GM12865 (cell line): ENCODE data around the gene NAT16.

Experiments used
- DNase-seq: peaks from one replicate; pipeline ENCODE4 v3.0.0; 2010; ENCODE audit warnings: low read depth
- H3K4me3 ChIP-seq: 2 replicates; pipeline ENCODE4 v1.5.1; 2011; ENCODE audit warnings: mild to moderate bottlenecking, low read depth, low read length, control low read depth
- TF ChIP-seq, protein P1 (sequence below): IDR thresholded peaks from 2 replicates; pipeline ENCODE4 v1.5.1; 2011; ENCODE audit warnings: low read length, control low read depth, low read depth, inconsistent platforms; ENCODE audit not compliant: insufficient read depth; ENCODE audit errors: missing control alignments

NAT16 gene

DNA sequence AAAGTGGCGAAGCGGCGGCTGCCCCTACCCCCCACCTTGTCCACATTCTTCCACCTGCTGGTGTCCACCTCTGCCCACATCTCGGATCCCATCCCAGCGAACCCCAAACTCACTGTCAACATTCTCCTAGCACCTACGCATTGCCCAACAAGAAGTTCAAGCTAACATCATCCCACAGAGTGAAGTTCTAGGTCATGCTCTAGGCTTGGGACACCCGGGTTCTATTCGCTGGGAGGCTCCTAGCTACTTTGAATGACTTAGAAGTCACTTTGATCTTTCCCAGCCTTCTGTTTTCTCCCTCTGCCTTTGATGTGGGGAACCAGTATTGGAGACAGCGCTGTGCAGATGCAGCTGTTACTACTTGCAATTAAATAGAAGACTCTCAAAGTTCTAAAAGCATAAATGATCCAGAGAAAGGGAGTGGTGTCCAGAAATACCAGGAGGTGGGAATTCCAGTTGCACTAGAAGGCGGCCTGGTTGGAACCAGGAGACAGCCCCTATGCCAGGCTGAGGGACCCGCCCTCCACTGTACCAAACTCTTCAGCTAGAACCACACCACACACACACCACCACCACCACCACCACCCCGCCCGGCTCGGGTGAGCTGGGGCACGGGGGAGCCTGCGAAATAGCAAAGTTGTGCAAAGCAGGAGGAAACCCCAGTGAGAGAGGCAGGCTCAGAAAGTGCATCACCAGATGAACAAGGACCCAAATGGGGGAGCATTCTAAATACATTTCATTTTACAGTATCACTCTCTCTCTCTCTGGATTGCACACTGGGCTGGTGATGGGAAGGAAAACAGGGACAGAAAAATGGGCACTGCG is 9.3 kb downstream of the NAT16 start:
- TF ChIP-seq, protein P1, sequence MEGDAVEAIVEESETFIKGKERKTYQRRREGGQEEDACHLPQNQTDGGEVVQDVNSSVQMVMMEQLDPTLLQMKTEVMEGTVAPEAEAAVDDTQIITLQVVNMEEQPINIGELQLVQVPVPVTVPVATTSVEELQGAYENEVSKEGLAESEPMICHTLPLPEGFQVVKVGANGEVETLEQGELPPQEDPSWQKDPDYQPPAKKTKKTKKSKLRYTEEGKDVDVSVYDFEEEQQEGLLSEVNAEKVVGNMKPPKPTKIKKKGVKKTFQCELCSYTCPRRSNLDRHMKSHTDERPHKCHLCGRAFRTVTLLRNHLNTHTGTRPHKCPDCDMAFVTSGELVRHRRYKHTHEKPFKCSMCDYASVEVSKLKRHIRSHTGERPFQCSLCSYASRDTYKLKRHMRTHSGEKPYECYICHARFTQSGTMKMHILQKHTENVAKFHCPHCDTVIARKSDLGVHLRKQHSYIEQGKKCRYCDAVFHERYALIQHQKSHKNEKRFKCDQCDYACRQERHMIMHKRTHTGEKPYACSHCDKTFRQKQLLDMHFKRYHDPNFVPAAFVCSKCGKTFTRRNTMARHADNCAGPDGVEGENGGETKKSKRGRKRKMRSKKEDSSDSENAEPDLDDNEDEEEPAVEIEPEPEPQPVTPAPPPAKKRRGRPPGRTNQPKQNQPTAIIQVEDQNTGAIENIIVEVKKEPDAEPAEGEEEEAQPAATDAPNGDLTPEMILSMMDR = no peak
- DNase-seq = no peak
- H3K4me3 ChIP-seq = no peak overlapping the region

DNA sequence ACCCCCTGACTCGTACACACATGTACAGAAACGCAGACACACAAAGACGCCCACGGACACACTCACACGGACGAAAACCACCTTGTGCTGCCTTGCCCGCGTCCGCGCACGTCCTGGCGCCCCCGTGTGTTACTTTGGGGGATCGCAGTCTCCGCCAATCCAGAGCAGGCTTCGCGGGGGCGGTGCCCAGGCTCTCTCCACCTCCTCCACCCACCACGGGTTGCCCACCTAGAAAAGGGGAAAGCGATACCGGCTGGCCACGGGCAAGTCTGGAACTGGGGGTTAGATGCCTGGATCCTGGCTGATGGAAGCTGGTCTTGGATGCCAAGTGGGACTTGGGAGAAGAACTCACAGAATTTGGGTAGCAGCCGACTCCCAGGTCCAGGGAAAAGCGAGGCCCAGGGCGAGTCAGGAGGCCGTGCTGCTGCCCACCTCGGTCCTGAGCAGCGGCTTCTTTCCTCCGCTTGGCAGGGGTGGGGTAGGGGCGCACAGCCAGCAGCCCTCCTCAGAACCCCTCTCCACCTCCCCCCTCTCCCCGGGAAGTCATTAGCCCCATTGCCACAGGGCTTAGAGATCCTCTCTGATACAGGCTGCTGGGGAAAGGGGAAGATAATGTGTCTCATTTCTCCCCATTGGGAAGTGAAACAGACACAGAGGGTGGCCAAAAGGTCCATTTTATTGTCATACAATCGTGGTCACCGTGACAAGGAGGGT is 10.1 kb downstream of the NAT16 start:
- H3K4me3 ChIP-seq = no peak overlapping the region
- TF ChIP-seq, protein P1 = peak; percentile 95
- peak; percentile 70 for DNase-seq

DNA sequence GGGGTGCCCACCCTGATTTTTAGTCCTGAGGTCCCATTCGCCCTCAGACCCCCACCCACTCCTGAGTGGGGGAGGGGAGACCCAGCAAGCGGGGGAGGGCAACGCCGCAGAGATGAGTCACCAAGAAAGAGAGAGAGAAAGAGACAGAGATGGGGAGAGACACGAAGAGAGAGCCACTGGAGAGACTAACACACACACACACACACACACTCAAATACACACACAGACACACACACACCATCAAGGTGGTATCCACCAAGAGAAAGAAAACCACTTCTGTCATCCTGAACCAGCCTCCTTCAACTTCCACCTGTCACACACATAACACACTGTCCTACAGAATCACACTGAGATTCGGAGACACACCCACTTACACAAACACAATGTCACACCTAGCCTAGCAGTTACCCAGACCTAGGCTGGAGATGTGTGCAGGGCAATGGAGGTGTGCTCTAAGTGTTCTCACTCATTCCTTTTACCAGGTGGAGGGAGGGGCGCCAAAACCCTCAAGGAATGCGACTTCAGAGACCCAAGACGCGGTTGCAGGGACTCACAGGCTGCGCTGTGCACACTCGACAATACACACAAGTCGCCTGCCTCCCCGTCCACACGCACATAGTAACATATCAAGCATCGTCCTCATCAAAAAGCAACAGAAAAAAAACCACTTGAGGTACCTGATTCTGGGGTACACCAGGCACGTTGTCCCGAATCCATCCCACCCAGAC is 10.8 kb downstream of the NAT16 start:
- TF ChIP-seq, protein P1 = no peak
- no peak overlapping the region for H3K4me3 ChIP-seq
- no peak for DNase-seq

GRCh38 chr7:101168412-101169049 is 11.6 kb downstream of the NAT16 start:
- no peak for DNase-seq
- TF ChIP-seq, protein P1 = no peak
- no peak overlapping the region for H3K4me3 ChIP-seq

GRCh38 chr7:101167645-101168411 is 12.3 kb downstream of the NAT16 start:
- no peak for DNase-seq
- TF ChIP-seq, protein P1 = no peak
- no peak overlapping the region for H3K4me3 ChIP-seq
